Measurements from ENCODE around the gene RAD18.

- TF ChIP-seq POLR2AphosphoS5 (IDR thresholded peaks at IDR 0.05) (no peak), CTCF (IDR thresholded peaks at IDR 0.05) (no peak), POLR2A (IDR thresholded peaks at IDR 0.05) (no peak)
Observed at GRCh38 chr3:8838765-8839423, 124.4 kb downstream of the RAD18 start.
